ENCODE measurements around the gene NSMCE1. TPM values are rescaled to one million over a fixed set of nuclear protein-coding genes. Genes with fewer than 3 reads are reported as not detected.

The NSMCE1 gene
- total and polyA plus RNA-seq, 2 donors (not counting 1 experiment from before 2014, with no cell fraction given): 48.8 to 142 TPM

DNA sequence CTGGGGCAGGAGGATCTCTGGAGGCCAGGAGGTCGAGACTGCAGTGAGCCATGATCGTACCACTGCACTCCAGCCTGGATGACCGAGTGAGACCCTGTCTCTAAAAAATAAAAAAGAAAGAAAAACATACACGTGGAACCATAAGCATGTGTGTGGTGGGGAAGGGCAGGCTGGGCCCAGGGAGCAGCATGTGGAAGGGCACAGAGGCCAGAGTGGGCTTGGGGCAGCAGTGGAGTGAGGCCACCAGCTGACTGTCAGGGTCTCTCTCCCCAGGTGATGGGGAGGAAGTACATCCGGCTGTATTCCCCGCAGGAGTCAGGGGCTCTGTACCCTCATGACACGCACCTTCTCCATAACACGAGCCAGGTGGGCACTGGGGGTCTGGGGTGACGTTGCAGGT, 48.5 kb downstream of the NSMCE1 start:
- Histone ChIP-seq H3K4me2 (ENCODE audit: extremely low read depth, insufficient read depth, low read length) (no peak overlapping the region), H3K79me2 (ENCODE audit: control insufficient read depth, insufficient read depth, low read length) (no peaks in the 10 kb centered on the region), H3K27ac (ENCODE audit: insufficient read depth, low read length) (no peak overlapping the region), H3K4me3 (replicated peaks in 1 of 4; ENCODE audit: control extremely low read depth in 1 of 4, insufficient read depth in 1 of 4, low read depth in 3 of 4, low read length in 4 of 4) (no peak overlapping the region), H4K20me1 (ENCODE audit: control insufficient read depth, extremely low read depth, insufficient read depth, low read length) (no peaks in the 10 kb centered on the region), H3K36me3 (ENCODE audit: control insufficient read depth, insufficient read depth, low read length) (peaks cover 10% of the 10 kb centered on the region), H3K9ac (ENCODE audit: insufficient read depth, low read length) (no peak overlapping the region), H2AFZ (ENCODE audit: low read length) (no peak overlapping the region), H3K27me3 (ENCODE audit: control insufficient read depth, insufficient read depth, low read length) (no peaks in the 10 kb centered on the region), H3K4me1 (ENCODE audit: control insufficient read depth, extremely low read depth, insufficient read depth, low read length) (peaks cover 19% of the 10 kb centered on the region), H3K9me3 (ENCODE audit: control insufficient read depth, insufficient read depth, low read depth, low read length) (no peaks in the 10 kb centered on the region)
- DNase-seq (ENCODE audit: low read depth in 2 of 2): no peak
- TF ChIP-seq CTCF (conservative IDR thresholded peaks at IDR 0.05 in 1 of 2, IDR thresholded peaks at IDR 0.05 in 1 of 2; ENCODE audit: low read depth in 1 of 2, low read length in 2 of 2): no peak

GRCh38 chr16:27219161-27219560, 49.4 kb downstream of the NSMCE1 start:
- H3K4me3 ChIP-seq (replicated peaks in 1 of 4; ENCODE audit: control extremely low read depth in 1 of 4, insufficient read depth in 1 of 4, low read depth in 3 of 4, low read length in 4 of 4): no peak overlapping the region
- H3K79me2 ChIP-seq (ENCODE audit: control insufficient read depth, insufficient read depth, low read length): no peaks in the 10 kb centered on the region
- peaks cover 19% of the 10 kb centered on the region for H3K4me1 ChIP-seq (ENCODE audit: control insufficient read depth, extremely low read depth, insufficient read depth, low read length)
- no peak overlapping the region for H3K4me2 ChIP-seq (ENCODE audit: extremely low read depth, insufficient read depth, low read length)
- H3K9ac ChIP-seq (ENCODE audit: insufficient read depth, low read length): no peak overlapping the region
- no peak overlapping the region for H3K27ac ChIP-seq (ENCODE audit: insufficient read depth, low read length)
- H3K9me3 ChIP-seq (ENCODE audit: control insufficient read depth, insufficient read depth, low read depth, low read length): no peaks in the 10 kb centered on the region
- H3K36me3 ChIP-seq (ENCODE audit: control insufficient read depth, insufficient read depth, low read length): peaks cover 7% of the 10 kb centered on the region
- no peaks in the 10 kb centered on the region for H3K27me3 ChIP-seq (ENCODE audit: control insufficient read depth, insufficient read depth, low read length)
- TF ChIP-seq CTCF (conservative IDR thresholded peaks at IDR 0.05 in 1 of 2, IDR thresholded peaks at IDR 0.05 in 1 of 2; ENCODE audit: low read depth in 1 of 2, low read length in 2 of 2) (no peak), EZH2 (IDR thresholded peaks at IDR 0.05; ENCODE audit: low read length, missing control alignments) (no peak)
- no peak for DNase-seq (ENCODE audit: low read depth in 2 of 2)
- no peak overlapping the region for H2AFZ ChIP-seq (ENCODE audit: low read length)
- H4K20me1 ChIP-seq (ENCODE audit: control insufficient read depth, extremely low read depth, insufficient read depth, low read length): no peaks in the 10 kb centered on the region

DNA sequence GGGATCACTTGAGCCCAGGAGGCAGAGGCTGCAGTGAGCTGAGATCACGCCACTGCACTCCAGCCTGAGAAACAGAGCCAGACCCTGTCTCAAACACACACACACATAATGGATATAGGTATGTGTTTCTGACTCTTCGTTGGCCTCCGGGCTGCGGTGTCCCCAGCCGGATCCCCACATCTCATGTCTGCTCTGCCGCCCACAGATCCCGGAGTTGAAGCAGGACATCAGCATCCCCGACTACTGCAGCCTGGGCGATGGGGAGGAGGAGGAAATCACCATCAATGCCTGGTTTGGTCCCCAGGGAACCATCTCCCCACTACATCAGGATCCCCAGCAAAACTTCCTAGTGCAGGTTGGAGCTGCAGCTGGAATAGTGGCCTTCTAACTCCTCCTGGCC, 49.8 kb downstream of the NSMCE1 start:
- Histone ChIP-seq H3K4me2 (ENCODE audit: extremely low read depth, insufficient read depth, low read length) (no peak overlapping the region), H3K9me3 (ENCODE audit: control insufficient read depth, insufficient read depth, low read depth, low read length) (no peaks in the 10 kb centered on the region), H3K4me1 (ENCODE audit: control insufficient read depth, extremely low read depth, insufficient read depth, low read length) (peaks cover 19% of the 10 kb centered on the region), H2AFZ (ENCODE audit: low read length) (no peak overlapping the region), H3K36me3 (ENCODE audit: control insufficient read depth, insufficient read depth, low read length) (peaks cover 6% of the 10 kb centered on the region), H3K79me2 (ENCODE audit: control insufficient read depth, insufficient read depth, low read length) (no peaks in the 10 kb centered on the region), H3K27ac (ENCODE audit: insufficient read depth, low read length) (no peak overlapping the region), H4K20me1 (ENCODE audit: control insufficient read depth, extremely low read depth, insufficient read depth, low read length) (no peaks in the 10 kb centered on the region), H3K4me3 (replicated peaks in 1 of 4; ENCODE audit: control extremely low read depth in 1 of 4, insufficient read depth in 1 of 4, low read depth in 3 of 4, low read length in 4 of 4) (no peak overlapping the region), H3K9ac (ENCODE audit: insufficient read depth, low read length) (no peak overlapping the region), H3K27me3 (ENCODE audit: control insufficient read depth, insufficient read depth, low read length) (no peaks in the 10 kb centered on the region)
- TF ChIP-seq EZH2 (IDR thresholded peaks at IDR 0.05; ENCODE audit: low read length, missing control alignments) (no peak), CTCF (conservative IDR thresholded peaks at IDR 0.05 in 1 of 2, IDR thresholded peaks at IDR 0.05 in 1 of 2; ENCODE audit: low read depth in 1 of 2, low read length in 2 of 2) (no peak)
- no peak for DNase-seq (ENCODE audit: low read depth in 2 of 2)

Data from fibroblast of lung (primary cell).